DOHH2 (cell line): ENCODE data around the gene CNTD1.

ENCODE experiments used
- CTCF ChIP-seq: fragments of 200-600 bp; sonication (generic); IDR thresholded peaks from one replicate; pipeline ENCODE4 v1.5.1; 2014; ENCODE audit warnings: antibody characterized with exemption, mild to moderate bottlenecking, low read depth, low read length; ENCODE audit not compliant: poor library complexity, severe bottlenecking
- EZH2phosphoT487 ChIP-seq: fragments of 200-600 bp; sonication (generic); IDR thresholded peaks from 2 replicates; pipeline ENCODE4 v1.6.1; 2017; ENCODE audit warnings: borderline replicate concordance, mild to moderate bottlenecking, antibody characterized with exemption, low read length, moderate library complexity, mixed read lengths

DNA sequence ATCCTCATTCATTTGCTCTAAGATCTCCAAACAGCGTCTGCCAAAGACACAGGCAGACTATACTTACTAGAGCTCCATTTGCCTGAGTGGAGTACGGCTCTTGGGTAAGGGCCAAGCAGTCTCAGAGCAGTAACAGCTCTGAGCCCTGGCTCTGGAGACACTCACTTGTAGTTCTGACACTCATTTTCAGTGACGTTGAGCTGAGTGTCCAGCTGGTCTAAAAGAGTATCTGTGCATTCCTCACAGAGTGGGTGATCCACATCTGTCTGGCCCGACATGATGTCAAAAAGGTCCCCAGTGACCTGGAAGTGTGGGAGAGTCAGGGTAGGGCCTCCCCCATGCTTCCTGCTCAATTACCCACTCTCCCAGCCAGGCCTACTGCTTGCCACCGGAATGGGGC is 19.7 kb downstream of the CNTD1 start:
- TF ChIP-seq CTCF (no peak), EZH2phosphoT487 (no peak)
